Kidney epithelial cell (primary cell): ENCODE results near the gene SLC25A23. TPM values are rescaled to one million over a fixed set of nuclear protein-coding genes. Genes with fewer than 3 reads are reported as not detected.

Experiments
- DNase-seq: peaks from one replicate; pipeline ENCODE4 v3.0.0-alpha.2; 2010; ENCODE audit warnings: low read depth
- H3K27me3 ChIP-seq: 2 replicates; pipeline ENCODE4 v1.6.0; 2011; ENCODE audit warnings: low read length; ENCODE audit not compliant: control insufficient read depth, insufficient read depth
- H3K36me3 ChIP-seq: 2 replicates; pipeline ENCODE4 v1.5.1; 2011; ENCODE audit warnings: low read length; ENCODE audit not compliant: control insufficient read depth, insufficient read depth
- H3K4me3 ChIP-seq: 2 replicates; pipeline ENCODE4 v1.5.1; 2011; ENCODE audit warnings: low read depth, mild to moderate bottlenecking, control low read depth, low read length
- total RNA-seq: library from RNA; depleted of rRNA; stranded (reverse); fragments of >200 nt; gene quantifications from 2 replicates; pipeline ENCODE4 v1.2.3, GENCODE V29; 2015
- TF ChIP-seq, protein P1 (sequence below): IDR thresholded peaks from 2 replicates; pipeline ENCODE4 v1.5.1; 2011; ENCODE audit warnings: mild to moderate bottlenecking, moderate library complexity, low read length, control low read depth, inconsistent platforms; ENCODE audit not compliant: insufficient read depth, poor library complexity, severe bottlenecking

The SLC25A23 gene
- total RNA-seq, 1 donor from 2014 or later, result 68.6 TPM

DNA sequence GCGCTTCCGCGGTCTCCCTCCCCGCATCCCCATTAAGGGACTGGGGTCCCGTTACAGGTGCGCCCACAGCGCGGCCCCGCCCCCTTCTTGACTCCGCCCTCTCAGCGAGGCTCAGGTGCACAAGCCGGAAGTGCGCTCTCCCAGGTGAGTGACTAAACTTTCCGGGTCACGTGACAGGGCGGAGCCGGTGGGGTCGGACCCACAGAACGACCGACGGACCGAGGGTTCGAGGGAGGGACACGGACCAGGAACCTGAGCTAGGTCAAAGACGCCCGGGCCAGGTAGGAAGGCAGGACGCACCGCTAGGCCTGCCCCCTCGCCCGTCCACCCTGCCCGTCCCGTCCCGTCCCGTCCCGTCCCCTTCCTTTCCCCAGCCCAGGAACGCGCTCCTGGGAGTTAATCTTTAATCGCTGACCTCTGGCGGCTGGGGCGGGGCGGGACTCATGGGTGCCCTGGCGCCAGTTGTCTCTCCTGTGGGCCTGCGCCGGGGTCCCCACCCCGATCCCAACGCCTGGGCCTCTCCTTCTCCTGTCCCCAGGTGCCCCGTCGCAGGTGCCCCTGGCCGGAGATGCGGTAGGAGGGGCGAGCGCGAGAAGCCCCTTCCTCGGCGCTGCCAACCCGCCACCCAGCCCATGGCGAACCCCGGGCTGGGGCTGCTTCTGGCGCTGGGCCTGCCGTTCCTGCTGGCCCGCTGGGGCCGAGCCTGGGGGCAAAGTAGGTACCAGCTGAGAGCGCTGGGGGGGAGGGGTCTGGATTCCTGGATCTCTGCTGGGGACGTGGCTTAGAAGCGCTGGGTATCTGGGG is 4.7 kb upstream of the SLC25A23 start, which contains the start of gene CRB3:
Gene CRB3 (plus strand): TSS at position 202 of the 804 bp plus-strand sequence. CDS start 431 bp downstream, at position 633.
- TF ChIP-seq, protein P1, sequence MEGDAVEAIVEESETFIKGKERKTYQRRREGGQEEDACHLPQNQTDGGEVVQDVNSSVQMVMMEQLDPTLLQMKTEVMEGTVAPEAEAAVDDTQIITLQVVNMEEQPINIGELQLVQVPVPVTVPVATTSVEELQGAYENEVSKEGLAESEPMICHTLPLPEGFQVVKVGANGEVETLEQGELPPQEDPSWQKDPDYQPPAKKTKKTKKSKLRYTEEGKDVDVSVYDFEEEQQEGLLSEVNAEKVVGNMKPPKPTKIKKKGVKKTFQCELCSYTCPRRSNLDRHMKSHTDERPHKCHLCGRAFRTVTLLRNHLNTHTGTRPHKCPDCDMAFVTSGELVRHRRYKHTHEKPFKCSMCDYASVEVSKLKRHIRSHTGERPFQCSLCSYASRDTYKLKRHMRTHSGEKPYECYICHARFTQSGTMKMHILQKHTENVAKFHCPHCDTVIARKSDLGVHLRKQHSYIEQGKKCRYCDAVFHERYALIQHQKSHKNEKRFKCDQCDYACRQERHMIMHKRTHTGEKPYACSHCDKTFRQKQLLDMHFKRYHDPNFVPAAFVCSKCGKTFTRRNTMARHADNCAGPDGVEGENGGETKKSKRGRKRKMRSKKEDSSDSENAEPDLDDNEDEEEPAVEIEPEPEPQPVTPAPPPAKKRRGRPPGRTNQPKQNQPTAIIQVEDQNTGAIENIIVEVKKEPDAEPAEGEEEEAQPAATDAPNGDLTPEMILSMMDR, result no peak
- no peaks in the 10 kb centered on the region for H3K27me3 ChIP-seq
- H3K36me3 ChIP-seq, result no peaks in the 10 kb centered on the region
- DNase-seq, result no peak
- H3K4me3 ChIP-seq, result peak within 1 kb of the TSS; percentile 58

DNA sequence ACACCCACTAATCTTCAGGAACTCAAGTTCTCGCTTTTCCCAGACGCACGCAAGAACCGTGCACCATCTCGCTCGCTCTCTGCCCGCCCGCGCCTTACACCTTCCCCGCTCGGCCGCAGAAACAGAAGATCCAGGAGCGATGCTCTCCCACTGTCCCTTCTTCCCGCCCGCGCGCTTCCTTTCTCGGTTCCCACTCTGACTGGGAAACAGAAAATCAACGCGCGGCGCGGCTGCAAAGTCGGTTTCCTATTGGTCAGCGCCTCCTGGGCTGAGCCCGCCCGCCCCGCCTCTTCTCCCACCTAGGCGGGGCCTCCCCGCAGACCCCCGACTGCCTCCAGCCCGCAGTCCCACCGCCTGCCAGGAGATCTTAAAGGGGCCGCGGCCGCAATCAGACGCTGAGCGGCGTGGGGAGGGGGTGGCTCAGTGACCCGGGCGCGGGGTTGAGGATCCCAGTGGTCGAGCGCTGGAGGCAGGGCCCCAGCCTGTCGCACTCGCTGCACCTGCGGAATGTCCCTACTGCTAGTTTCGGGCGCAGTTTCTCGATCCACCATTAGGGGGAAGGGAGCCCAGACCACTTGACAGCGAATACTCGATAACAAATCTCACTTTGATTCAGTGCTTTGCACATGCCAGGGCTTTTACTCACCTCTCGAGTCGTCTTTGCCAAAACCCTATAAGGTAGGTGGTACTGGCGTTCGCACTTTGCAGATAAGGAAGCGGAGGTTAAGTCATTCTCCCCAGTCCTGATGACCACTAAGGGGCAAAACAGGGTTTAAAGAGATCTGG is 700 bp upstream of the SLC25A23 start:
- TF ChIP-seq, protein P1, result peak; percentile 49
- Histone ChIP-seq H3K36me3 (no peaks in the 10 kb centered on the region), H3K27me3 (no peaks in the 10 kb centered on the region), H3K4me3 (peak overlapping the region; percentile 69)
- DNase-seq, result peak; percentile 77

DNA sequence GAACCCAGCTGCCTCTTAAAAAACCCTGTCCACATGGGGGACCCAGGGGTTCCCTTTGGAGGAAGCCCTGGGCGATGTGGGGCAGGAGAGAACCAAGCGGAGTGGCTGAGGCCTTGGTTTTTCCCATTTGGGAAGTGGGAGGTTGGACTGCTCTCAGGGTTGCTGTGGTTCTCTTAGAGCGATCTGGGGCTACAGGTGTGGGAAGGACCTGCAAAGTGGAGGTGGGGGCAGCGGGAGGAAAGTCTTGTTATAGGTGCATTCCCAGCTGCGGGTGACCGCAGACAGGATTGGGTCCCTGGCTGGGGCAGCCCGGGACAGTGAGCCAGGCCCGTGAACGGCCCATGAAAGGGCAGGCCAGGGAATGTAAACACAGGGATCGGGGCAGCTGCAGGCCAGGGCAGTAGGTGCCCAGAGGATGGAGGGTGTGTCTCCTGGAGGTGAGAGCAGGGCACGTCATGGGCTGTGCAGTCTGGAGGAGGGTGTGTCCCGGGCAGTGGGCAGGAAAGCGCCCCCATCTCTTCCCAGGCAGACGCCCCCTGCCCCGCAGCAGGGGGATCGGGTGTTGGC is 814 bp downstream of the SLC25A23 start:
- TF ChIP-seq, protein P1, result no peak
- Histone ChIP-seq H3K36me3 (peaks cover 2% of the 10 kb centered on the region), H3K27me3 (no peaks in the 10 kb centered on the region), H3K4me3 (peak overlapping the region; percentile 69)
- no peak for DNase-seq

DNA sequence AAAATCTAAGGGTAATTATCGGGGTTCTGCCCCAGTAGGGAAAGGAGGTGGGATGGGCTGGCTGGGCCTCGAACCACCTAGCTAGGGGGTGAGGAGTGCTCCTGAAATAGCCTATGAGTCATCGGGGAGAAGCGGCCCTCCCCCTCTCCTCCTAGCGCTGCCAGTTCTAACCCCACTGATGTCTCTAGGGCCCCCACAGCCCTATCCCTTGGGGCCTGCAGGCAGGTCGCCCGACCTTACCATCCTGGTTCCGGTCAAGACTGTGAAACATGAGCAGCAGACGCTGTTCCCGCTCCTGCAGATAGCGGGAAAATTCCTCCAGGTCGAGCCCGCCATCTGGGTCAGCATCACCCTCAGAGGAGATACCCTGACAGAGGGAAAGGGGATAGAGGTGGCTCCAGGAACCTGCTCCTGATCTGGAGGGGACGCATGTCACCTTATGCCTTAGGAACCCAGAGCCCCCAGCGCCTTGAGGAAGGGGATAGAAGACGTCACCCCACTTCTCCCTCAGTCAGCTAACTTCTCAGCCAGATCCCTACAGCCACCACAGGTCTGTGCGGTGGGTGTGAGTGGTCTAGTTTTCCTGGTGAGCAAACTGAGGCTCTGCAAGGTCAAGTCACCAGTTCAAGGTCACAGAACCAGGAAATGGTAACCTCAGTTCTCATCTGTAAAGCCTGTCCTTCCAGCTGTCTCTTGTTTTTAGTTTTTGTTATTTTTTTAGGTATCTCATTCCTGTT is 1.5 kb downstream of the SLC25A23 start:
- Histone ChIP-seq H3K36me3 (peaks cover 2% of the 10 kb centered on the region), H3K27me3 (no peaks in the 10 kb centered on the region), H3K4me3 (no peak overlapping the region)
- TF ChIP-seq, protein P1, result no peak
- no peak for DNase-seq

DNA sequence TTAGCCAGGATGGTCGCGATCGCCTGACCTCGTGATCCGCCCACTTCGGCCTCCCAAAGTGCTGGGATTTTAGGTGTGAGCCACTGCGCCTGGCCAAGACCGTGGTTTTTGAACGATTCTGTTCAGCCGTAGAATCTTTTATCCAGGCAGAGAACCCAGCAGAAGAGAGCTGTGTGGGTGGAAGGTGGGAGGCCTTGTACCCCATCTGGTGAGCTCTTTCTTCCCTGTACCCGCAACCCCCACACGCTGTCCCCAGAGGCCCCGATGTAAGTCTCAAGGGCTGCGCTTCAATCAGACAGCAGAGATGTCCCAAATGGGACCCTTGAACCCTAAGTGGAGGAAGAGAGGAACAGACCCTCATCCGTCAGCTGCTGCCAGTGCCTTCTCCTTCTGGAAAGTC is 3.7 kb downstream of the SLC25A23 start:
- H3K36me3 ChIP-seq, result peaks cover 2% of the 10 kb centered on the region
- TF ChIP-seq, protein P1, result no peak
- no peaks in the 10 kb centered on the region for H3K27me3 ChIP-seq
- no peak overlapping the region for H3K4me3 ChIP-seq
- DNase-seq, result no peak
